ENCODE results near the gene SHC1.

SHC1 gene

DNA sequence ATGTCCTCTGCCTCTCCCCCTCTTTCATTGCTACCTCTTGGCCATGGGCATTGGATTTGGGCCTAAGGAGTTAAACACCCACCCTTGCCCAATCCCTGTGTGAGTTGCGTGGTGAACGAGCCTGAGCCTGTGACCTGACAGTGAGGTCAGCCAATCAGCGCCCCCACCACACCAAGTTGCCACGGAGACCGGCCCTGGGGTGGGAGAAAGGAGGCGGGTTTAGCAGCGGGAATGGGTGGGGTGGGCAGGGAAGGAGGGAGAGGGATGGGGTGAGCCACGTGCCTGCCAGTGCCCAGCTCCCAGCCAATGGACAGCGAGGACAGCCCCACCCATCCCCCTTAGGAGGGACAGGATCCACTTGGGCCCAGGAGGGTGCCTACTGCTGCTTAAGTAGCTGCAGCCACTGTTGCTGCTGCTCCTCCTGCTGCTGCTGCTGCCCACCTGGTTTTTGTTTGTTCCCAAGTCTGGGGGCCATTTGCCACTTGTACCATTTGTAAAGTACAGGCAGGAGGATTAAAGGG, 41.5 kb upstream of the SHC1 start:
- peak; percentile 92 to 93 for DNase-seq
- TF ChIP-seq POLR2A (IDR thresholded peaks at IDR 0.05; ENCODE audit: low read length): peak; percentile 73
- TF ChIP-seq GATA1 (IDR thresholded peaks at IDR 0.05; ENCODE audit: low read depth, low read length): no peak

DNA sequence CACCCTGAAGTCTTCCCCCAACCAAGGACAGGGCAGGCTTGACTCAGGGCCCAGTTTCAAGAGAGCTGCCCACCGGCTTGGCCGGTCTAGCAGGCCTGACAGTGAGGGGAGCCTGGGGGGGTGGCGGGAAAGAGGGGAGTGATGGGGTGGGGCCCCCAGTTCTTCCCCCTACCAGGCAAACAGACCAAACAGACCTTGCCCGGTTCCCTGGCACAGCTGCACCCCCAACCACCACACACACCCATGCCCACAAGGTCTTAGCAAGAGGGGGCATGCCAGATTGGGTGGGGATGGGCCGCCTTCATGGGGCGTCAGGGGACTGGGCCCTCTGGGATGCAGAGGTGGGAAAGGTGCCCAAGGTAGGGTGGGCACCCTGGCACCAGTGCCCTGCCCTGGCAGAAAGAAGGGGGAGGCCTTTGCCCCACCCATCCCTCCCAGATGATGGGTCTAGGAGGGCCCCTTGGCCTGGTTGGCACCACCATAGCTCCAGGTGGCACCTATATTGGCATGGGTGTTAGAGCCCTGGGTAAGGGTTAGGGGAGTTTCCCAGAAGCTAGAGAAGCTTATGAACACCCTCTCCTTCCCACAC, 41.0 kb upstream of the SHC1 start:
- TF ChIP-seq GATA1 (IDR thresholded peaks at IDR 0.05; ENCODE audit: low read depth, low read length): no peak
- no peak for TF ChIP-seq POLR2A (IDR thresholded peaks at IDR 0.05; ENCODE audit: low read length)
- DNase-seq: no peak

DNA sequence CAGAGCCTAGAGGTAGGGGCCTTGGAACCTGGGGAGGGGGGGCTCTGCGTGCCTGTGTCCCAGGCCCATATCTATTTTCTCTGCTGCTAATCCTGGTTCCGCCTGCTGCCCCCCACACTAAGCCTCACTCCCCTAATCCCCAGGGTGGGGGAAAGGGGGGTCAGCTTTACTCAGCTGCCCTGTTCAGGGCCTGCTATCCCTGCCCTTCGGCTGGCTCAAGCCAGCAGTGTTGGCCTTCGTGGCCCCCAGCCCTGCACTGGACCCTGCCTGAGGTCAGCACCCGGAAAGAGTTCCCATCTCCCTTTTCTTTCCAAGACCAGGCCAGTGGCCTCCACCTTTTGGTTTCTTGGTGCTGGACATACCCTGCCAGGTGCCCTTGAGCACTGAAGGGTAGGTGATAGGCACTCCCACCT, 40.5 kb upstream of the SHC1 start:
- TF ChIP-seq GATA1 (IDR thresholded peaks at IDR 0.05; ENCODE audit: low read depth, low read length): no peak
- TF ChIP-seq POLR2A (IDR thresholded peaks at IDR 0.05; ENCODE audit: low read length): no peak
- no peak for DNase-seq

DNA sequence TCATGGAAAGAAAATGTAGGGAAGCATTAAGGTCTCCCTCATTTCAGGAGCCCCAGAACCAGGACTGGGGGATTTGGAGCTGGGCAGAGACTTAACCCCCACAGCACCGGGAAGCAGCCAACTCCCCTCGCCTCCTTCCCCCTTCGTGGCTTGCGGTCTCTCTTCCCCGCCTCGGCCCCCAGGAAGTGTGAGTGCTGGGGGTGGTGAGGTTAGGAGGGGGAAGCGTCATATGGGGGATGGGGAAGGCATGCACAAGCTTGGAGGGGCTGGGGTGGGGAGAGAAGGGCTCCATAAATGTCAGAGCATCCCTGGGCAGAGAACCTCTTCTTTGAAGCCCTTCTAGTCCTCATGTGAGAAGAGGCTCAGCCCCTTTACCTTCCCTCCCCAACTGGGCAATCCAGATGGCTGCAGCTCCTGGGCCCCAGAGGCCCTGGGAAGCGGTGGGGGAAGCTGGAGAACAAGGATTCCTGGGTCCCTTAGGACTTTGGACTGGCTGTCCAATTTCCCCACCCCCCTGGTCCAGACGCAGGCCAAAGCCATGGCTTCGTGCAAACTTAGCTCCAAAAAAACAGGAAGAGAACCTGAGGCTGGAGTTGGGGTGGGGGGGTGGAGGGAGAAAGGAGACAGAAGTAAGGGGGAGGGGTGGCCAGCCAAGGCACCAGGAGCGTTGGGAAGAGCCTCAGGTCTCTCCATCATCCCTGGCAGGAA, 39.8 kb upstream of the SHC1 start:
- no peak for DNase-seq
- TF ChIP-seq POLR2A (IDR thresholded peaks at IDR 0.05; ENCODE audit: low read length) (no peak), GATA1 (IDR thresholded peaks at IDR 0.05; ENCODE audit: low read depth, low read length) (no peak)

DNA sequence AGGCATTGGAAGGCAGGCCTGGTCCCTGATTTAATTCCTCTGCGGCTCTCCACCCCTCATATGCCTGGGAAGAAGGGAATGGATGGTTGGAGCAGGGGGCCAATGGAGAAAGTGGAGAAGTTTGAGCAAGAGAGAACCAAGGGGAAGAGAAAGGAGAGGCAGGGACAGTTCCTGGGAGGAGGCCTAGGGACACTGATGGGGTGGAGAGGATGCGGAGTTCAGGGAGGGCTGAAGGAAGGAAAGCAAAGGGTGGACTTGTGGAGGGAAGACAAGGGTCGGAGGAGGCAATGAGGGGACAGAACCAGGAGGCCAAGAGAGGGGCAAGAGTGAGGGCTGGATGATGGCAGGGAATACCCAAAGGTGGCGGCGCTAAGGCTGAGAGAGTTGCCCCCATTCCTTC, 39.2 kb upstream of the SHC1 start:
- TF ChIP-seq POLR2A (IDR thresholded peaks at IDR 0.05; ENCODE audit: low read length) (no peak), GATA1 (IDR thresholded peaks at IDR 0.05; ENCODE audit: low read depth, low read length) (no peak)
- DNase-seq: no peak

DNA sequence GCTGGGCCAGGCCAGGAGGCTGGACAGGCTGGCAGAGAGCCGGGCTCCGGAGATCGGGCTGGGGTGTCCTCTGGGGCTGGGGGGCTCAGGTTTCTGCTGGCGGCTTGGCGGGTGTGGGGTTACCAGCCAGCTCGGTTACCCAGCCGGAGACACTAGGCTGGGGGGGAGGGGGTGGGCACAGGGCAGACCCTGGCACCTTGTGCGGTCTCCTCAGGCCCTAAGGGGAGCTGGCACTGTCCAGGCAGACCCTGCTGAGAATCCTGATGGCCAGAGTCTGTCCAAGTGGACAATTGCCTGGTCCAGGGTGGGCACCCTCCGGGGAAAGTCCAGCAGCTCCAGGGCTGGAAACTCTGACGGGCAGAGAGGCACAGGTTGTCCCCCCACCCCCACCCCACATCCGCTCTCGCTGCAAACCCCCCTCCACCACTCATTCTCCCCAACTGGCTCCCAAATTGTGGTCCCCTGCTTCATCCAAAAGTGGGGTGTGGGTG, 38.7 kb upstream of the SHC1 start:
- TF ChIP-seq POLR2A (IDR thresholded peaks at IDR 0.05; ENCODE audit: low read length) (no peak), GATA1 (IDR thresholded peaks at IDR 0.05; ENCODE audit: low read depth, low read length) (no peak)
- no peak for DNase-seq

DNA sequence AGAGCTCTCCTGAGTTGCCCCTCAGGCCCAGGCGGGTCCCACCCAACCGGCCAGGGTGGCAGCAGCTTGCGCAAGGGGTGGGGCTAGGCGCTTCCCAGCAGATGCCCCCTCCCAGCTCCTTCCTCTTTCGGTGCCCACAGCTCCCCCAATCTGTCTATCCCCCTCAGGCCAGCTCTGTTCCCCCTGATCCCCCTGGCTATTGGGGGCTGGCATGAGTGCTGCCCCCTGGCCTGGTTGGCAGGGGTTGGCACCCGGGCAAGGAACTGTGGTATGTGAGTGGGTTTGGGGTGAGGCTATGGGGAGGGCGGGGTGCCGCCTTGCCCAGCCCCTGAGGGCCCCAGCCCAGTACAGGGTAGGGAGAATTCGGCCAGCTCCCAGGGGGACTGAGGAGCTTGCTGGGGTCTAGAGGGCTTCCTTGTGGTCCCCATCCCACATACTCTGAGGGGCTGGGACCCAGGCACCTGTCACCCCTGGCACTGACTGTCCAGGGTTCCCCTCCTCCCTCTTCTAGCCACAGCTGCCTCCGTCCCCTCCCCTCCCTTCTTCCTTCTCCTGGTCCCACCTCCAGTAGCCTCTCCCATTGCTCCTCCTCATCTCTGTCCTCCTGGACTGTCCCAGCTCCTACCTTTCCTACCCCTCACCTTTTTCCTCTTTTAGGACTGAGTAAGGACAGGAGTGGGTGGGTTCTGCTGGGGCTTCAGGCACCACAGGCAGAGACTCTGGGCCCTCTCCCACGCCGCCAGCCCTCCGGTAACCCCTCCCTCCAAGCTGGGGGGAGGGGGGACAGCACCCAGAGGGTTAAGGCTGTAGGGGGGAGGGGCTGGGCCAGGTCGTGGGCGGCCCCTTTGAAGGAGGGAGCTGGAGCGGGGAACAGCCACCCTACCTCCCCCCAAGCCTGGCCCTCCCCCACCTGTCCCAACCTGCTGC, 37.7 kb upstream of the SHC1 start:
- no peak for DNase-seq

DNA sequence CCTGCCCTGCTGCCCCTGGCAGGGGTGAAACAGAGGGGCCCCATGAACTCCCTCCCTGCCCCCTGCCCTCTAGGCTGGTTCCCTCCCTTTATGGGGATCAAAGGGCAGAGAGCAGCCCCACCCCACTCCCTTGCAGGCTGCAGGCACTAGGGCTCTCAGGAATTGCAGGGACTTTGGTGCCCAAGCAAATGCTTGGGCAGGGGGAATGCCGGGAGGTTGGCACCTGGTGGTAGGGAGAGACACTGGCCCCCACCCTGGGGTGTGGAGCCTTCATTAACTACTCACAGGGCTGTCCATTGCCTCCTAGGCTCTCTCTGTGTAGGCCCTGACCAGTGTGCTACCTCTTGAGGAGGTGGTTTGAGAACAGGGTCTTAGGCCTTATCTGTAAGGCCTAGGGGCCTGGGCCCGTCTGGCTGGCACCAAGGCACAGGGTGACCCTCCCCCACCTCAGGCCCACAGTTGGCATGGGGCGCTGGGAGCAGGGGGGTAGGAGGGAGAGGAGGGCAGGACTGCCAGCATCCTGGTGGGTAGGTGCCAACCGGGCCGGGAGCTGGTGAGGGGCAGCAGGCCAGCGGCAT, 36.8 kb upstream of the SHC1 start:
- DNase-seq: no peak

More for the DNA sequence above, 37.7 kb upstream of the SHC1 start:
- no peak for TF ChIP-seq POLR2A (IDR thresholded peaks at IDR 0.05; ENCODE audit: low read length)
- TF ChIP-seq GATA1 (IDR thresholded peaks at IDR 0.05; ENCODE audit: low read depth, low read length): no peak

DNA sequence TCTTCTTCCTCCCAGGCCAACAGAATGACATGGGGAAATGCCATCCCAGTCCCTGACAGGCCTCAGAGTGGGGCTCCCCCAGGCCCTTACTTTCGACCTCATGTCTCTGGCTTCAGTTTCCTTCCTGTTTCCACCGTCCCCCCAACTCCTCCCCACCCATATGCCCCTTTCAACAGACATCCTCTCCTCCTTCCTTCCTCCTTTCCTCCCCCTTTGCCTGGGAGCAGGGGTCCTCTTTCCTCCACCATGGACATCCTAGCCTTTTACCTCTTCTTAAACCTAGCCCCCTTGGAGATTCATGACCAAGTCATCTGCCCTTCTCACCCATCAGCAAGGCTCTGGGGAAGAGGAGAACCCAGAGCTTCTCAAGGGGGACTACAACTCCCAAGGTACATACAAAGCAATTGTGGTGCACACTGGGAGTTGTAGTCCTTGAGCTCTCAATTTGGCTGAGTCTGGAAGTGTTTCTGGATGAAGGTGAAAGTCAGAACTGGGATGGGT, 36.1 kb upstream of the SHC1 start:
- DNase-seq: peak; percentile 59 to 70
- TF ChIP-seq GATA1 (IDR thresholded peaks at IDR 0.05; ENCODE audit: low read depth, low read length) (no peak), POLR2A (IDR thresholded peaks at IDR 0.05; ENCODE audit: low read length) (no peak)

More for the DNA sequence above, 36.8 kb upstream of the SHC1 start:
- TF ChIP-seq GATA1 (IDR thresholded peaks at IDR 0.05; ENCODE audit: low read depth, low read length) (no peak), POLR2A (IDR thresholded peaks at IDR 0.05; ENCODE audit: low read length) (no peak)

DNA sequence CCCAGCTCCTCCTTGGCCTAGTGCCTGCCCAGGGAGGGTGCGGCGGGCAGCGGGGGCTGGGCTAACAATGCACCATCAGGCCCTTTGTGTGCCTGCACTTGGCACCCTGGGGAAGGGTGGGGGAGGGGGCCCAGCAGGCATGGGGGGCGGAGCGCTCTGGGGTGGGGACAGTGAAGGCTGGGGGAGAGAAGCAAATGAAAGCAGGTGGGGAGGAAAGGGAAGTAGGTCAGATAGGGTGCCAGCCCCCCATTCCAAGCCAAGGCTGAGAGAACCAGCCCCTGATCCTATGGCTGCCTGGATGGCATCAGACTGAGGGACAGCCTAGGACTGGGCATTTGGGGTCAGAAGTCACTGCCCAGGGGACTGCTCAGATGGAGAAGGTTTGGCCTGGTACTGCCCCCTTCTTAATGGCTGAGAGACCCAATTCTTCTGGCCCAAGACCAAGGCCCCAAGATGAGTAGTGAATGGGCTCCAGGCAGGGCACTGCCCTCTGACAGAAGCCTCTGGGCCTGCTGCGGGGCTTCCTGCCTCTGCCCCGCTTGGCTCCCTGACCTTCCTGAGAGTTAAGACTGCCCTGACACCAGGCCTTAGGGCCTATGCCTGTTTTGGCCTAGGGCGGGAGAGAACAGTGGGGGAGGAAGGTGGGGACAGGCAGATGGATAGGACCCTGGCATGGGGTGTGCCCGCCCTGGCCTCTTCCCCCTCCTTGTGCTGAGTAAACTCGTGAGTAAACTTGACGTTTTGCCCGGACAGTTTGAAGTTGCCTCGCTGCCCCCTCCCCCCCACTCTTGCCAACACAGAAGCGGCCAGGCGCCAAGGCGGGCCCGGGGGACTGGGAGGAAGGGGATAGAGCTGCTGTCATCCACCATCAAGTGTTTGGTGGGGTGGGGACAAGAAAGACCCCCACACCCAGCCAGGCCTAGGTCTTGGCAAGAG, 34.8 kb upstream of the SHC1 start:
- TF ChIP-seq POLR2A (IDR thresholded peaks at IDR 0.05; ENCODE audit: low read length): peak; percentile 63
- no peak for TF ChIP-seq GATA1 (IDR thresholded peaks at IDR 0.05; ENCODE audit: low read depth, low read length)
- DNase-seq: no peak

DNA sequence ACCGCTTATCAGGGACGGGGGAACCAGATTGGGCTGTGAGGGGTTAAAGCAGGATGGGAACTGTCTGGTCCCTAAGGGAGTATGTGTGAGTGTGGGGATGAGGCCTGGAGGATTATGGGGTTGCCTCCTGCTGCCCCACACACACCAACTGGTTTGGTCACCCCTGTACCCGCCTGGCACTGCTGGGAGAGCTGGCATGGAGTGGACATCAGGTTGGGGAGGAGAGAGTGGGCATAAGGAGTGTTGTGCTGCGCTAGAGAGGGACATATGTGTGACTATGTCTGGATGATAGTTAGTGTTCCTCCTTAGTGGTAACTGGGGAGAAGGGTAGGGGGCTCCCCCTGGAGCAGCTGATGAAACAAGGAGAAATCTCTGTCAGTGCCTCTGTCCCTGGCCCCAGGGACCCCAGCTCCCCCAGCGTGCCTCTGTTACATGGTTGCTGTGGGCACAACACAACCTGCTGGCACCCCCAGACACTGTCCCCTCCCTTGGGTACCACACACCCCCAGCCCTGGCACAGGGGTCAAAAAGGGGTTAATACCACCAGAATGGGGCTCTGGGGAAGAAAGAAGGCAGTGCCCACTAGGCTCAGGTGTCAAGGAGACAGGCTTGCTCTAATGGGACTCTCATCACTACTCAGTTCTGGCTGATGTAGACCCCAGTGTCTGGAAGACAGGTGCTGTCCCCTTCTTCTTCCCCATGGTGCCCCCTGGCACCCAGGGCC, 34.0 kb upstream of the SHC1 start:
- peak in 1 of 2 experiments; percentile 65 for DNase-seq
- TF ChIP-seq POLR2A (IDR thresholded peaks at IDR 0.05; ENCODE audit: low read length): no peak
- no peak for TF ChIP-seq GATA1 (IDR thresholded peaks at IDR 0.05; ENCODE audit: low read depth, low read length)

Measured in erythroblast (primary cell).